ENCODE data around the gene WRNIP1.

Gene WRNIP1

DNA sequence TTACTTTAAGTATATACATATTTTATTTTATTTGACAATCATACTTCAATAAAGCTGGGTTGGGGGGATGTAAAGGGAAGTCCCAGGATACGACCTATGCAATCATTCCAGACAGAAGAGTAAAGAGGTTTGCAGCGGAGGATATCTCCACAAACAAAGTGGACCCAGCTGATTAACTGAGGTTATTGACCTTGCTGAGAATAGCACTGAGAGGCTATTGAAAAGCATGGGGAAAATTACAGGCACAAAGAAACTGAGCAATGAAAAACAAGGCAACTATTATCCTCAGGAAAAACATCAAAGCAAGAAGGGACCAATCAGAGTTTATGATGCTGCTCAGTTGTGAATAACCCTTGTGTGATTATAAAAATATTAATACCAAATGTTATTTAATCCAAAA lies 43.8 kb downstream of the WRNIP1 start:
- FAIRE-seq = no peak

DNA sequence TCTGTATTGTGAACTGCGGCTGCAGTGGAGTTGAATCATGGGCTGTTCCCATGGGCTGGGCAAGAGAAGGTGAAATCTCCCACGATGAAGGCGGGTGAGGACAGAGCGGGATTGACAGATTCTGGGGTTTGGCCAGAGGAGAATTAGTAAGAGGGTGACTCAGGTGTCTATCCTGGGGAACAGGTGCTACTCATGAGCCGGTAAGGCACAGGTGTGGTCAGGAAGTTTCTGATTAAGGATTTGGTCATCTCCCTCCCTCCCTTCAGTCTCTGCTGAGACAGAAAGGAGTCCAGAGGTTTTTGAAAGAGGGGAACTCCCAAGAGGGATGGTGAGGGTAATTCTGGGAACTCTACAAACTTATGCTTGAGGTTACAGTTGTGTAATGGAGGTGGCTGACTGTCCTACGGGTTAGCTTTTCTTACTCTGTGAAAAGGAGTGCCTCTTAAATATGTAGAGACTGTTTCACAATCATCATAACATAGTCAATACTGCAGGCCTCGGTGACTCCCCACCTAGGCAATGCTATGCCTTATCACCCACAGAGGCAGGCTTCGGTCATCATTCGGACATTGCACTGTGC lies 45.0 kb downstream of the WRNIP1 start:
- FAIRE-seq = no peak

DNA sequence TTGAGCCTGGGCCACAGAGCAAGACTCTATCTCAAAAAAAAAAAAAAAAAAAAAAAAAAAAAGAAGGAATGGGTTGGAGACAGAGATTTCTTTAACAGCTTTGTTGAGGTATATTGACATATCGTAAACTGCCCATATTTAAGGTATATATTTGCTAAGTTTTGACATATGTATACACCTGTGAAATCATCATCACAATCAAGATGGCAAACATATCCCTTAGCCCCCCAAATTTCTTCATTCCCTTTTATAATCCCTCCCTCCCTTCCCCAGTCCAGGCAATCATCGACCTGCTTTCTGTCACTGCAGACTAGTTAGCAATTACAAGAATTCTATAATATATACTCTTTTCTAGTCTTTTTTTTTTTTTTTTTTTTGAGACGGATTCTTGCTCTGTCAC lies 47.5 kb downstream of the WRNIP1 start:
- no peak for FAIRE-seq

DNA sequence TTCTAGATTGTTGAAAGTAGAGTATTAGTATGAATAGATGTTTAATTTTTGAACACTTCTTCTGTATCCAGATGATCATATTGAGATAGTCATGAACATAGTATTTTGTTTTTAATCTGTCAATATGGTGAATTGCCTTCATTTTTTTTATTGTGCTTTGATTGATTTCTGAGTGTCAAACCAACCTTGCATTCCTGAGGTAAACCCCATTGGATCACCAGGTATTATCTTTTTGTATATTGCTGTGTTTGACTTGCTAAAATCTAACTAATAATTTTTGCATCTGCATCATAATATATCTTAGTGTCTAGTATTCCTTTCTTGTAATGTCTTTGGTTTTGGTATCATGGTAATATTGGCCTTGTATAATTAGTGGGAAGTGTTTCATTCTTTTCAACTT lies 51.0 kb downstream of the WRNIP1 start:
- no peak for FAIRE-seq

DNA sequence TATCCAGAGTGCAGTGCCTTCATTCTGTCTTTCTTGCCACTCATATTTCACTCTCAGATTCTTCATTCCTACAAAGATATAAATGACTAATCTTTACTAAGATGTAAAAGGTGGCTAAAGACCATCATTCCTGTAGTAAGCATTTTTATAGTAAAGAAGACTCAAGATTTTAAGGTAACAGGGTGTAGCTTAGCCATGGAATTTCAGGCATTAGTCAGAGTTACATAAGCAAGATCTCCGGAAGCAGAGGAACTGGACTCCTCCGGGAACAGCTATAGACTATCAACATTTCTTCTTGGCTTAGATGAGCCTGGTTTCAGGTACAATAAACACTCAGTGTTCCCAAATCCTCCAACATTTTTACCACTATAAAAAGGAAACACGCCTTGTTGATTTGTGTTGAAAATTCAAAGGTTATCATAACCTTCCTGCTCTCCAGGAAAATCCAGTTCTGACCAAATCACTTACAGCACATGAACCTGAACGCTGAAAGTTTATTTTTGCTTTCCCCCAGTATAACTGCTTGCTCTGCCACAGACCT lies 52.8 kb downstream of the WRNIP1 start:
- FAIRE-seq = no peak

DNA sequence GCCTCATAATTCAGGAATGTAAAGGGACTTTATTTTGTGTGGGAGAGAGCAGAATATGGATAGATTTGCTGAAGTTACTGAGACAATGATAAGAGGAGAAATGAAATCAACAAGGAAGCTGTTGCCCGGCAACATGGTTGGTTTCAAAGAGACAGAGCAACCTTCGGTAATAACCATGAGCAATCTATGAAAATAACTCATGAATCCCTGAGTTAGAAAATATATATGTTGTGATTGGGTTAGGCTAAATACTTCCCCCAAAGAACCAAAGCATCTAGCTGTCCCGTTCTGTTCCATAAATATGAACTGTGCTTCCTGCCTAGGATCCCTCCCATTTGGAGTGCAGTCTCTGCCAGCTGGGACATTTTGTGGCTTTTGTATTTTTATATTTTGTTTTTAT lies 53.4 kb downstream of the WRNIP1 start:
- no peak for FAIRE-seq

DNA sequence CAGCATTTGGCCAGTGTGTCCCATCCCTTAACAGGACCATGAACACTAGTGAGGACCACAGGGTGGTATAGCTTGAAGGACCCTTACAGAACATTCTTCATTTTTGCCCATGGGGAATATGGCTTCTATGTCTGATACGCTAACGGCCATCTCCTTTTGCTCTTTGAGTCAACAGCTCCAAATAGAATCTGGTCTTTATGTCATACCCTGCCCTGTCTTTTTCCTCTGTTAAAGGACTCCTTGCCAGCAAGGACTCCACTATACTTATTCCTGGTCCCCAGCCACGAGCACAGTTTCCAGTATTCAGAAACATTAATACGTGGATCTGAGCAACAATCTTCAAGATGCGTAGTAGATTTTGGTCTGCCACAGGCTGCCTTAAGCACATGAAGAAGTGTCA lies 53.9 kb downstream of the WRNIP1 start:
- FAIRE-seq = no peak

DNA sequence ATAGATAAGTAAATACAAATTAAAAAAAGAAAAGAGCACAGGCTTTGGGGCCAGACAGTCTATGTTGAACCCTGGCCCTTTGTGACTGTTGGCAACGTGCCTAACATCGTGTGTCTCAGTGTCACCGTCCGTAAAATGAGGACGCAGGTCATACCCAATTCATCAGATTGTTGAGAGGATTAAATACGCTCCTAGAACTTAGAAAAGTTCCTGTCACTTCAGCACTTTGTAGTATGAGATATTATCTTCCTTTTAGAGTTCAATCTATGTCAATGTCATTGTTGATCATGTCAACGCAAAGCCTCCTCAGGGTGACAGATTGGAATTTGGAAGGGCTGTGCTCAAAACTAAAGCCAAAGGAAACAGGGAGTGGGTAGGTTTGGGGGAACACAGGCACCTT lies 54.8 kb downstream of the WRNIP1 start:
- no peak for FAIRE-seq

DNA sequence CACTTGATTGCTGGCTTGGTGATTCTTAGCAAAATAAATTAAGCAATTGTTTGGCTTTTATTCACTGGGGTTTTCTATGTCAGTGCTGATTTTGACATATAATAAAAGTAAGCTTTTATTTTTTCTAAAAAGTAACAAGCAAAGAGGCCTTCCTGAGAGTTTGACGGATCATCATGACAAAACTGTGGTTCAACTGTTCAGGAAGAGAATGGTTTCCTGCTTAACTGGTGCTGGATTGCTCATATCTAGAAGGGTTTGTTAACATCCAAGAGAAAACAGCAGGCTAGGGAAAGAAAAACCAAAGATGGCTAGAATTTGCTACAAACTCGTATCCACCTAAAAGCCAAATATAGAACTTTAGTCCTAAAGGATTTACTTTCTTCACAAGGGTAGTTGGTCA lies 55.2 kb downstream of the WRNIP1 start:
- FAIRE-seq = no peak

DNA sequence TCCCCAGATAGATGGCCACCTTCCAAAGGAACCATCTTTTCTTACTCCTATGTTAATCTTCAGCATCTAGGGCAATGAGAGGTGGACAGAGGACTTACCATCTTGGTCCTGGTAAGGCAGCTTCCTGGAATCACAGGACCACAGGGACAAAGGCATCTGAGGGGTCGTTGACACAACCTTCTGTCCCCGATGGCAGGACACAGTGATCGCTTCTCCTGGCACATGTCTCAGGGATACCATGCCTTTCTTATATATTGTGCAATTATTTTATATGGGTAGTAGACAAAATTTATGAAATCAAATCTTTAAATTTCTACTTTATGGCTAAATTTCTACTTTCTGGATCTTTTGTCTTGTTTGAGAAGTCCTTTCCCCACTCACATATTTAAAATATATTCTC lies 56.4 kb downstream of the WRNIP1 start:
- FAIRE-seq = no peak

DNA sequence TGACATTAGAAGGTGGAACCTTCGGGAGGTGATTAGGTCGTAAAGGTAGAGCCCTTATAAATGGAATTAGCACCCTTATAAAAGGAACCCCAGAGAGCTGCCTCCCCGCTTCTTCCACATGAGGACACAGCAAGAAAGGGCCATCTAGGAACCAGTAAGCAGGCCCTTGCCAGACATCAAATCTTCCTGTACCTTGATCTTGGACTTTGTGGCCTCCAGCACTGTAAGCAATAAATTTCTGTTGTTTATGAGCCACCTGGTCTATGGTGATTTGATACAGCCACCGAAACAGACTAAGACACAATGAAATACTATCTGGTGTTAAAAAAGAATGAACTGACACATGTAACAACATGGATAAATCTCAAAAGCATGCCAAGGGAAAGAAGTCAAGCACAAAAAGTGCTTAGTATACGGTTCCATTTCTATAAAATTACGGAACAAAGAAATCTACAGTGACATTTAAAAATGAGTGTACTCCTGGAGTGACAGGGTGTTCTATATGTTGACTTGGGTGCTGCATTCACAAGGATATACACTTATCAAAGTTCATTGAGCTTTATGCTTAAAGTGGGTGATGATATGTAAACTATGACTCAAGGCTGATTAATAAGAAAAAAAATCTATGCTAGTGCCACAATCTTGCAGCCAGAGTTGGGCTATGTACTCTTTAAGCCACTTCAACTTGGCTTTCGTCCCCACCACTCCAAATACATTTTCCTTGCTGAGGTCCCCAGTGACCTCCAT lies 58.1 kb downstream of the WRNIP1 start:
- FAIRE-seq = no peak

DNA sequence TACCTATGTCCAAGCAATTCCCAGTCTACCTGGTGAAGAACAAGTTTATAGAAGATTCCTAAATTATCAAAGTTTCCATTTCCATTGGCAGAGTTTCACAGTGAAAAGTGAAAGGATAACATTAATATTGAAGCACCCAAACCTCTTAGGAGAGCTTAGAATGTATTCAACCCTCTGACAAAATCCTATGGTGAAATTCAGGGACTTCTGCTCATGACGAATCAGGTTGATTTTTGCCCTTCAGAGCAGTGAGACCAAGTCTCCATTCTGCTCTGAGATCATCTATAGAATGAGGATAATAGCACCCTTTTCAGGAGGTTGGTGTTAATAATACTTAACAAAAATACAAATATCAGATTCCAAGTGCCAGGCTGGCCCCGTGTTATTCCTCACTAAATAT lies 60.9 kb downstream of the WRNIP1 start:
- FAIRE-seq = no peak

DNA sequence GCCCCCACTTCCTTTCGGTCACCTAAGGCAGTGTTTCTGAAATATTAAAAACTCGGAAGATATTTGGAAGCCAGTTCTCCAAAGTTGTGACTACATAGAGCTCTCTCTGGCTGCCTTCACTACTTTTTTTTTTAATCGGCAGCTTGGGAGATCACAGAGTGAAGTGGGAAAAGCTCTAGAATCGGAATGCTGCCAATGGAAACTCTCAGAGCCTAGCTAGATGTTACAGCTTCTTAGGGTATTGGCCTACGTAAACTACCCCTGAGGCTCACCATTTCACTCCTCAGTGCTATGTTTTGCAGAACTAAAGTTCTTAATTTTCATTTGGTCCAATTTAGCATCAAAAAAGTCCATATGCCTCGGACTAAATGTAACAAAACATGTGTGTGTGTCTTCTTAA lies 61.9 kb downstream of the WRNIP1 start:
- FAIRE-seq = no peak

DNA sequence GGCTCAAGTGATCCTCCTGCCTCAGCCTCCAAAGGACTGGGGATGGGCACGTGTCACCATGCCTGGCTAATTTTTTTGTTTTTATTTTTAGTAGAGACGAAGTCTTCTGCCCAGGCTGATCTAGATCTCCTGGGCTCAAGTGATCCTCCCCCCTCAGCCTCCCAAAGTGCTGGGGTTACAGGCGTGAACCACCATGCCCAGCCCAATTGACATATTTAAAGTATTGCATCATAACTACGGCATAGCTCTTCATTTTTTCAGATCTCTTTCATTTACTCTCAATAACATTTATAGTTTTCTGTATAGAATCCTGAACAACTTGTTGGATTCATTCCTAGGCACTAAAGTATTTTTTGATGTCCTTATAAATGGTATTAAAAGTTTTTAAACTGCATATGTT lies 63.4 kb downstream of the WRNIP1 start:
- no peak for FAIRE-seq

DNA sequence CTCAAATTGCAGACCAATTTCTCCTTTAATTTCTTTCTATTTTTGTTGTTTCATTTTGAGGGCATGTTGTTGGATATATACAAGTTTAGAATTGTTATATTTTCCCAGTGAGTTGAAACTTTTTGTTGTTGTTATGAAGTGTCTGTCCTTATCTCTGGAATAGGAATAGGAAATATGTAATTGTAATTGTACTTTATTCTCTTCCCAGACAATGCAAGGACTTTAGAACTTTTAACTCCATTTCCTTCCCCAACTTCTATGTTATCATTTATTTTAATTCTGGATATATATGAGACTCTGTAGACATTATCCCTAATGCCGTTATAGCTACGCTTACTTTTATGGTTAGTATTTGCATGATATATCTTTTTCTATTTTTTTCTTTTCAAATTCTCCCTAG lies 64.1 kb downstream of the WRNIP1 start:
- FAIRE-seq = no peak

DNA sequence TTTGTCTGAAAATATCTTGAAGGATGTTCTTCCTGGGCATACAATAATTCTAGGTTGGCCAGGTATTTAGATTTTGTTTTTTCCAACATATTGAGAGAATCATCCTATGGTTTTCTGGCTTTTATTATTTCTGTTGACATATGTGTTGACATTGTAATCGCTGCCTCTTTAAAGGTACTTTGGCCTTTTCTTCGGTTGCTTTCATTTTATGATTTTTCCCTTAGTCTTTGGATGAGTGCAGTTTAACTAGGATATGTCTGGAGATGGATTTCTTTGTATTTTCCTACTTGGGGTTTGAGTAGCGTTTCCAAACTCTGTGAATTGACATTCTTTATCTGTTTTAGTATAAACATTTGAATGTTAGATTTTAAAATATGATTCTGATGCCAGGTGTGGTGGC lies 65.0 kb downstream of the WRNIP1 start:
- FAIRE-seq = no peak

DNA sequence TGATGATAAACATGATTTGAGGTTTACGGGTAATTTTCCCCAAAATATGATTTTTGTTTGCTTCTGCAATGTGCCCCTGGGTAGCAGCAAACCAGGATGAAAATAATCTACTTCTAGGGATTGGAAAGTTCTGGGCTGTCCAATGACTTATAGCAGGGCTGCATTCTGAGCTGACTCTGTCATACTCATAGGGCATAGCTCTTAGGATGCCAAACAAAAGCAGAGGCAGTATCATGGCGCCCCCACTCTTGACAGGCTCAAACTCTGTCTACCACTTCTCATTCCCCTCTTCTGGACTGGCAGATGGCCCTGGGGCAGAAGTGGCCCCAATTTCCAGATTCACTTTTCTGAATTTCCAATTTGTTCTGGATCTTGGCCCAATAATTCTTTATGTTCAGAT lies 66.2 kb downstream of the WRNIP1 start:
- no peak for FAIRE-seq

DNA sequence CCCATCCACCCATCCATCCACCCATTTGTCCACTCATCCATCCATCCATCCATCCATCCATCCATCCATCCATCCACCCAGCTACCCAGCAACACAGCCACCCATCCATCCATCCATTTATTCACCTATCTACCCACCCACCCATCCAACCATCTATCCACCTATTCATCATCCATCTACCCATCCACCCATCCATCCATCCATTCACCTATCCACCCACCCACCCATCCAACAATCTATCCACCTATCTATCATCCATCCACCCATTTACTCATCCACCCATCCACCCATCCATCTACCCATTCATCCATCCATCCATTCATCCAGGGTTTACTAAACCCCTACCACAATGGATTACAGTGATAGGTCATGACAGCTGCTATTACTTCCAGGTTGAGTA lies 69.1 kb downstream of the WRNIP1 start:
- no peak for FAIRE-seq
